ENCODE data around the gene NXF3.
"Not testable (repeated sequence)": the region's sequence is repeated elsewhere in the genome, so short reads cannot be mapped to it uniquely, and the experiment has no call there.

- not testable (repeated sequence) for TF ChIP-seq CTCF (IDR thresholded peaks at IDR 0.05; ENCODE audit: extremely low read depth in 1 of 2, insufficient read depth in 1 of 2, low read depth in 1 of 2, low read length in 2 of 2); JUN (IDR thresholded peaks at IDR 0.05; ENCODE audit: borderline replicate concordance, insufficient read depth, insufficient read length, low read depth); POLR2AphosphoS5 (IDR thresholded peaks at IDR 0.05; ENCODE audit: insufficient read depth, low read depth, low read length); GATA2 (IDR thresholded peaks at IDR 0.05; ENCODE audit: insufficient read depth, insufficient read length, low read depth, low read length); FOS (IDR thresholded peaks at IDR 0.05; ENCODE audit: borderline replicate concordance, insufficient read depth, low read length); POLR2A (IDR thresholded peaks at IDR 0.05; ENCODE audit: low read depth, low read length)
These were observed 16.6 kb upstream of the NXF3 start for GRCh38 chrX:103109497-103109896.

Data from endothelial cell of umbilical vein (primary cell).